NCI-H524 treated with DMSO at 0.1 percent for 48 hours (cell line): Measurements from ENCODE around the gene KLHL29.

Experiments
- DNase-seq: peaks from one replicate; lab custom pipeline; 2025; lab: John Stamatoyannopoulos, UW

KLHL29 gene

GRCh38 chr2:23399674-23400261 is 14.8 kb downstream of the KLHL29 start:
- DNase-seq = no peak

GRCh38 chr2:23400703-23401102 is 15.7 kb downstream of the KLHL29 start:
- DNase-seq = no peak

DNA sequence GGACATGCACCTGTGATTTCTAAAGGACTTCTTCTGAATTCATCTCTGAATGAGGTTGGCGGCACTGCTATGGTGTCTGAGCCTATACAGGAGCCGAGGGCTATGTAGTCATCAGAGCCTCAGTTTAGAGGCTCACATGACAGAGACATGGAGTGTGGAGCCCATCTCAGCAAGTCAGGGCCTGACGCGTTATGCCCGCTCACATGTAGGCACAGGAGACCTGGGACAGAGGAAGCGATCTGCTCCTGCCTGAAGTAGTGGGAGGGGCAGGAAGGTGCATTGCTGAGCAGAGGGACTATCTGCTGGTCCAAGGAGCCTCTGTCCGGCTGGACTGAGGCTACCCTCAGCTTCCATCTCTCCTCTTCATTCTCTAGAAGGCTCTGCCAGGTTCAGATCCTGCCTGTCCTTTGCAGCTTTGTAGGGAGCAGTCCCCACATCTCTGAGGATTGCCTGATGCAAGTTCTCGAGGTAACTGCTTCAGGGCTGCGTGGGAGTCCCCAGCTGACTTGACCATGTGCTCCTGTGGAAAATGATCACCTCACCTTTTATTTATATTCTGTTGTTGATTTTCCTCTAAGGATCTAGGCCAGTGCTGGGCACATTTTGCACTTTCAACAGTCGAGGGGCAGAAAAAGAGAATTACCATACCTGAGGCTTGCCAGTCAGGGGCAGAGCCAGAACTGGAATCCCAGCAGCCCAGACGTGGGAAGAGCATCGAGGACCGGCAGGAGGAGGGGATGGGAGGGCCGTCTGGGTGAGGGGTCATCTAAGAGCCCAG is 16.6 kb downstream of the KLHL29 start:
- no peak for DNase-seq

DNA sequence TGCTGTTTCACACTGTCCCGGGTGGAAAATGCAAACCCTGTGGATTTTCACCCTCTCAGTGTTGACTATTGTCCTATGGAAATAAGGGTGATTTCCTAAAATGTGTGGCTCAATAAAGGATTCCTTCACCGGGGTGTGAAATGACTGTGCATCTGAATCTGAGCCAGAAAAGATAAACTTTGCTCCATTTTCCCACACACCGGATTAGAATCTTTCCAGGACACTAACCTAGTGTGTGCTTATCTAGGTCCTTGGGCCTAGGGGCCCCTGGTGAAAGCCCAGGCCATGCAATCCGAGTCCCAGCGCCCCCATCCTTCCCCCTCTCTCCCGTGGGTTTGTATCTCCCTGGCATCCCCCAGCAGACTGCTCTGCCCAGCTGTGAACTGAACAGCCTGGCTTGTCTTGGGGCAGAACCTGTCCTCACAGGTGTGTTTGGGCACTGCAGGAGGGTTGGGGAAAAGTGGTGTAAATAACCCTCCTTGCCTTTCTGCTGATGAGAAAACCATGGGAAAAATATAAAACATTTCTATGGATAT is 17.3 kb downstream of the KLHL29 start:
- DNase-seq = no peak

GRCh38 chr2:23404426-23404825 is 19.4 kb downstream of the KLHL29 start:
- no peak for DNase-seq

- no peak for DNase-seq
Observed at GRCh38 chr2:23409248-23409647, 24.3 kb downstream of the KLHL29 start.

DNA sequence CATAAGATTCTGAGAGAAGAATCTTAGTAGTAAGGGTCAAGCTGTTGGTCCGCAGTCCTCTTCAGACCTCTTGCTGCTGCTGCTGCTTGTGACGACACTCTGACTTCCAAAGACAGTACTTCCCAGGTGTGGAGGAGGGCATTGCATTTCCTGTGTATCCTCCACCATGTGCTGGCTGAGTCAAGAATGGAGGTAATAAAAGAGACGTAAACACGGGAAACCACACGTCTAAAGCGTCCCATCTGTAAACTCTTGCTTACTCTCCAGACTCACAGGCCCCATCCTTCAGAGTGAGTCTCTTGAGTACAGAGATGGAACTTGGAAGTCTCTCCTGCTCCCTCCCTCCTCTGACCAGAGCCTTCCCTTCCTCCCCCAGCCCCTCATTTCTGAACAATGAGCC is 25.6 kb downstream of the KLHL29 start:
- DNase-seq = no peak

- DNase-seq = no peak
Observed at GRCh38 chr2:23411752-23412431, 26.9 kb downstream of the KLHL29 start.

GRCh38 chr2:23412556-23413155 is 27.7 kb downstream of the KLHL29 start:
- no peak for DNase-seq

DNA sequence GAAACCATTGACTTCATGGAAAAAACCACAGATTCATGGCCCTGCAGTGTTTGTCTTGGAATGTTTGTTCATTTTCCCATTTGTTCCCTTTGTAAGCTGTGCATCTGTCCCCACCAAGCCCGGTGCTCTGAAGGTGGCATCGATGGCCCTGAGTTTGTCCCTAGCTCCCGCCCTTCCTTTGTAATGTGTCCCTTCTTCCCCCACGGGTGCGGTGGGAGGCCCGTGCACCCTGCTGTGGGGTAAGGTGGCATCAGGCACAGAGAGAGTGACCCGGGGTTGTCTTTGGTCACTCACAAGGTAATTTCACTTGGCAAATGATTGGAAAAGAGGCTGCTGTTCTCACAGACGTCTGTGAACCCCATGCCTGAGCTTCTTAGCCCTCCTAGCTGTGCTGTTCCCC is 28.7 kb downstream of the KLHL29 start:
- no peak for DNase-seq

DNA sequence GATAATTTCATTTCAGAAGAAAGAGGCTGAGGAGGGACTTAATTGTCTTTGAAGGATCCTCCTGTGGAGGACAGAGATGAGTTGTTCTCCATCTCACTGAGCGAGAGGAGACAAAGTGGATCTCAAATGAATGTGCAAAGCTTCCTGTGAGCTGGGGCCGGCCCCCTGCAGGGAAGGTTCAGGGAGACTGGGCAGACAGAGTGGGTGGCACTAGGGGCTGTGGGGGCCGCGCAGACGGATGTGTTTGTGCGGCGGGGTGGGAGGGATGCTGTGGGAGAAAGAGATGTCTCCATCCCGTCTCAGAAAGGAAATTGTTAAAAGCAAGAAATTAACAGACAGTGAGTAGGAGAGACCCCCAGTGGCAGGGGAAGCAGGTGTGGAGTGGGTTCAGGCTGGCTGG is 29.1 kb downstream of the KLHL29 start:
- DNase-seq = no peak

- no peak for DNase-seq
Observed at GRCh38 chr2:23414871-23415270, 29.9 kb downstream of the KLHL29 start.

DNA sequence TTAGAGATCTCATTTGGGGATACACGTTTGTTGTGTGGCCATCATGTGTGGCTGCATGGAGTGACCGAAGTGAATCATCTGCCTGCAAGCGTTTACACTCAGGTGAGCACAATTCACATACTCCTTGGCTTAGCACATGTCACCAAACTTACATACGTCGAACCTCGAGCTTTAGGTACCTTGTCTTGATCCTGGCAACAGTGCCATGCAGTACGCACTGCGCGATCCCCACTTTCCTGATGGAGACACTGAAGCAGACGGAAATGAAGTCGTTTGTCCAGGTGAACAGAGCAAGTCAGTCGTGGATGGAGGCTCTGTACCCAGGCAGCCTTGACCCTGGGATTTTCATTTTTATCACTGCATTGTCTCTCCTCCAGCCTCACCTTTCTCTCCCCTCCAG is 32.3 kb downstream of the KLHL29 start:
- no peak for DNase-seq

DNA sequence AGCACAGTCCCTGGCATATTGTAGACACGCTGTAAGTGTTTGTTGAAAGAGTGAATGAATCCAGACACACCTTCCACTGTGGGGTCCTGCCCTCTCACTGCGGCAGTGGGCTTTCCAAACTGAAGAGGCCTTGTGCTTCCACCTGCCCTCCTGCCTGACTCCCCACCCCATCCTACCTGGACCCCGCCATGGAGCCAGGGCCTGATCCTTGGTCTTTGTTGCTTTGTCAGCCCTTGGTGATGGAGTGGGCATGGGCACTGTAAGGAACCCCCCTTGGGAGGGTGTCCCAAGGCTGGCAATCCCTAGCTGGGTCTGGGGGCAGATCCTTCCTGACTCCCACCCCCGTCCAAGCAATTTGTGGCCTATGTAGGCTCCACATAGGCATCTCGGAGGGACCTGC is 33.1 kb downstream of the KLHL29 start:
- no peak for DNase-seq

- DNase-seq = no peak
Observed at GRCh38 chr2:23418461-23418911, 33.5 kb downstream of the KLHL29 start.

- DNase-seq = no peak
Observed at GRCh38 chr2:23419171-23420090, 34.5 kb downstream of the KLHL29 start.

GRCh38 chr2:23420091-23420839 is 35.3 kb downstream of the KLHL29 start:
- no peak for DNase-seq

GRCh38 chr2:23420840-23421476 is 36.0 kb downstream of the KLHL29 start:
- DNase-seq = no peak

GRCh38 chr2:23422089-23423061 is 37.4 kb downstream of the KLHL29 start:
- no peak for DNase-seq
